ENCODE results near the gene NUP210. TPM values are rescaled to one million over a fixed set of nuclear protein-coding genes. Genes with fewer than 3 reads are reported as not detected.

NUP210 gene
- total and polyA plus RNA-seq, 2 of the 13 experiments (the other 11 are each of a cell fraction or from before 2014, with no cell fraction given), result 31.6 to 35.2 TPM

- TF ChIP-seq TFDP1 (CRISPR knock-in tag; IDR thresholded peaks at IDR 0.05; ENCODE audit: borderline replicate concordance) (no peak), ZMYM3 (CRISPR knock-in tag; IDR thresholded peaks at IDR 0.05) (no peak), ARNT (IDR thresholded peaks at IDR 0.05) (no peak), ZNF496 (CRISPR knock-in tag; IDR thresholded peaks at IDR 0.05; ENCODE audit: insufficient replicate concordance) (no peak), SP2 (CRISPR knock-in tag; IDR thresholded peaks at IDR 0.05) (no peak), ZFP41 (CRISPR knock-in tag; IDR thresholded peaks at IDR 0.05; ENCODE audit: borderline replicate concordance) (no peak), ZNF546 (CRISPR knock-in tag; conservative IDR thresholded peaks at IDR 0.05) (no peak), ZSCAN5A (CRISPR knock-in tag; IDR thresholded peaks at IDR 0.05; ENCODE audit: borderline replicate concordance) (no peak)
These were observed 113.1 kb downstream of the NUP210 start (continued) for GRCh38 chr3:13307041-13307440.

GRCh38 chr3:13305623-13306022, 114.5 kb downstream of the NUP210 start:
- ChIA-PET POLR2A (no interaction called here), CTCF (ENCODE audit: low intra/inter-chr PET ratio, low total read pairs) (no interaction called here)
- Histone ChIP-seq H3K36me3 (replicated peaks in 1 of 2; ENCODE audit: control insufficient read depth in 1 of 2, insufficient read depth in 2 of 2, low read length in 2 of 2) (no peaks in the 10 kb centered on the region), H3K9ac (ENCODE audit: insufficient read depth, low read depth, low read length) (no peak overlapping the region), H3K79me2 (ENCODE audit: insufficient read depth, low read length) (no peaks in the 10 kb centered on the region), H4K20me1 (ENCODE audit: insufficient read depth, low read length) (no peaks in the 10 kb centered on the region), H3K4me2 (ENCODE audit: low read depth, low read length) (no peak overlapping the region), H3K9me3 (ENCODE audit: low read length) (no peaks in the 10 kb centered on the region), H3K4me1 (ENCODE audit: insufficient read depth, low read length) (peaks cover 37% of the 10 kb centered on the region), H3K4me3 (replicated peaks in 1 of 3; ENCODE audit: insufficient read depth in 1 of 3, low read depth in 2 of 3, low read length in 3 of 3) (no peak overlapping the region), H3K27ac (ENCODE audit: extremely low read length, insufficient read depth, low read length) (no peak overlapping the region), H2AFZ (ENCODE audit: low read length) (no peak overlapping the region), H3K27me3 (ENCODE audit: control insufficient read depth in 1 of 2, insufficient read depth in 2 of 2, low read length in 2 of 2) (peaks cover 2 to 6% of the 10 kb centered on the region in 2 experiments; a peak in 2 of 5 replicates)
- WGBS (ENCODE audit: low lambda C conversion rate), result 0% methylated on average over 1 of the region's 4 CpGs
- in situ Hi-C loops (cut with HindIII; ENCODE audit: extremely low pct_ligation_motif_present, low pct_unique_long_range_greater_than_20kb), result no loop called here
- no TSS peak for BruUV-seq (replicated peaks)
- FAIRE-seq (no peak), ATAC-seq (peak; percentile 26), DNase-seq (ENCODE audit: low spot score) (no peak)
- TF ChIP-seq SALL2 (CRISPR knock-in tag; IDR thresholded peaks at IDR 0.05), result no peak
- no peak for TF ChIP-seq ATAD3A (CRISPR knock-in tag; IDR thresholded peaks at IDR 0.05)
- no peak for TF ChIP-seq ZNF619 (CRISPR knock-in tag; IDR thresholded peaks at IDR 0.05)
- intact Hi-C loops (cut with micrococcal nuclease; ENCODE audit: unreplicated experiment), result loop anchor here (10.0 kb wide), 1 partner anchor 149 kb away; no protein-coding TSS in a partner anchor

Measured in HepG2 (cell line).